GM18868 (cell line): ENCODE results near the gene CRHR2.
"Not testable (repeated sequence)": the region's sequence is repeated elsewhere in the genome, so short reads cannot be mapped to it uniquely, and the experiment has no call there.

Experiments used
- ATAC-seq: cut with Tn5 transposase; IDR thresholded peaks from one replicate; pipeline ENCODE4 v1.9.1; 2021; ENCODE audit warnings: mild to moderate bottlenecking, moderate library complexity; ENCODE audit not compliant: unreplicated experiment

CRHR2 gene

DNA sequence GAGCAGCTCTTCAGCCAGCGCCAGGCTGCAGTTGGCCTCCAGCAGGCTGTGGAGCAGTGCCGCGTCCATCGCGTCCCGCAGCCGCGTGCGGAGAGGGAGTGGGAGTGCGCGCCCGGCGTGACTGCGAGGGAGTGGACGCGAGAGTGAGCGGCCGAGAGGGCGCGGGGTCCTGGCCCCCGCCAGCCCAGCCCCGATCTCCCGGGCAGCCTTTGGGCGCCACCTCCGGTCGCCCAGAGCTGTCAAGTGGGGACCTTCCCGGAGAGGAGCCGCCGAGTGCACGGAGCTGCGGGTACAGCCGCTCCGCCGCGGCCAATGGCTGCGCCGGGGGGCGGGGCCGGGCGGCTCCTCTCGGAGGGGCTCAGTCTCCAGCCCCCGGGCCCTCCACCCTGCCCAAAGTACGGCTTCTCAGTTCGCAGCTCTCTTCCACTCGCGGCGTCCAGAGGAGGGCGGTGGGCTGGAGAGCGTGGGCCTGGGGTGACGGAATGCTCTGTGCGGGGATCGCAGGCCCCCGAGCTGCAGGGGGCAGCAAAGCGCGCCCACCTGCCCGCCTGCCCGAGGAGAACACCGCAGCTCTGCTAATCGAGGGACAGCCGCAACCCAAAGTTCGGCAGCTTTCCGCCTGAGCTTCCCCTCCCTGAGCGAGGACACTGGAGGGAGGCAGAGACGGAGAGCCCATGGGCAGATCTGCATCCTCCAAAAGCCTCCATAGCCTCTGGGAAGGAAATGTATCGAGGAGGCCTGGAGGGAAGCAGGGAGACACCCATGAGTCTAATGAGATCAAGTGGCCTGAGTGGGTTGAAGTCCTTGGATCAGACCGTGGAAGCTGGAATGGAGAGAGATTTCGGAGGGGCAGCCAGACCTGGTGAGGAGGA lies at the start of gene CRHR2:
TSS of gene CRHR2 (minus strand) at position 245 of the 872 bp plus-strand sequence. CDS start at position 69, 176 bp downstream.
- ATAC-seq, result no peak

- ATAC-seq, result no peak
Measured at GRCh38 chr7:30731581-30731980, 49.3 kb upstream of the CRHR2 start.

GRCh38 chr7:30730996-30731395 lies 48.7 kb upstream of the CRHR2 start:
- ATAC-seq, result no peak

GRCh38 chr7:30730097-30730496 lies 47.8 kb upstream of the CRHR2 start:
- ATAC-seq, result no peak

- ATAC-seq, result no peak
Measured at GRCh38 chr7:30729642-30730041, 47.4 kb upstream of the CRHR2 start.

- no peak for ATAC-seq
Measured at GRCh38 chr7:30728591-30729100, 46.4 kb upstream of the CRHR2 start.

GRCh38 chr7:30727061-30727945 lies 45.0 kb upstream of the CRHR2 start:
- ATAC-seq, result peak; percentile 70

DNA sequence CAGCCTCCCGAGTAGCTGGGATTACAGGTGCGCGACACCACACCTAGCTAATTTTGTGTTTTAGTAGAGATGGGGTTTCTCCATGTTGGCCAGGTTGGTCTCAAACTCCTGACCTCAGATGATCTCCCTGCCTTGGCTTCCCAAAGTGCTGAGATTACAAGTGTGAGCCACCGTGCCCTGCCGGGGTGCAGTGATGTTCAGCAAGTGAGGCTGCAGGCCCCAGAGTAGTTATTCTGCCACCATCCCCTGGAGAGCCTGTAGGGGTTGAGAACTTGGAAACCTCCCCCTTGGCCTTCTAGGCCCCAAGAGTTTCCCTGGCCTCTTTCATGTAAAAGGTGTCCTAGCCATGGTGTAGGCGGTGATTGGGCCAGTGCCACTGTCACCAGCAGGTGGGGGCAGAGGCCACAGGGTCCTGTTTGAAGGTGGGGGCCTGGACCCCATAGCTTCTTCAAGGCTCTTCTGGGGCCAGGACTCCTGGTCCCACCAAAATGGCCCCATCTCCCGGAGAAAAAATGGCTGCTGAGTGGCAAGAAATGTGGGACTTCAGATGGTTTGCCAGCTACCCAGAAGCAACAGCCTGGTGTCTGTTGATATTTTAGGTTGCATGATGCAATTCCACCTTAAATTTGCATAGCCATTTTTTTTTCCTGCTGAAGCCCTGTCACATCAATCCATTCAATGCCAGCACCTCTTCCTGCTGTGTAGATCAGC lies 44.2 kb upstream of the CRHR2 start:
- ATAC-seq, result no peak

DNA sequence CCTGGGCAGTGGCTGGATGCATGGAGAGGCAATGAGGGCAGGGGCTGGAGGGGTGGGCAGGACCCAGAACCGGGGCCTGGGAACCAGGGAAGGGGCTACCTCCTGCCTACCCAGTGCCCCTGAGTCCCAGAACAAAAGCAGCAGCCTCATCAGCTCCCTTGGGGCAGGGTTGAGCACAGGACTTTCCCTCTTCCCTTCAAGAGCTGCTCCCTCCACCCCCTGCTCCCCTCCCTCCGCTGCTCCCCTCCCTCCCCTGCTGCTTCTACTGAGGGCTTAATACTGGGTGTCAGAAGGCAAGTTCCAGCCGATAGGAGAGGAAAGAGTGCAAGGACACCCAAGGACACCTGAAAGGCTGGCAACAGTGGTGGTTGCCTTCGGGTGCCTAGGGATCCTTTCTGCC lies 41.5 kb upstream of the CRHR2 start:
- no peak for ATAC-seq

DNA sequence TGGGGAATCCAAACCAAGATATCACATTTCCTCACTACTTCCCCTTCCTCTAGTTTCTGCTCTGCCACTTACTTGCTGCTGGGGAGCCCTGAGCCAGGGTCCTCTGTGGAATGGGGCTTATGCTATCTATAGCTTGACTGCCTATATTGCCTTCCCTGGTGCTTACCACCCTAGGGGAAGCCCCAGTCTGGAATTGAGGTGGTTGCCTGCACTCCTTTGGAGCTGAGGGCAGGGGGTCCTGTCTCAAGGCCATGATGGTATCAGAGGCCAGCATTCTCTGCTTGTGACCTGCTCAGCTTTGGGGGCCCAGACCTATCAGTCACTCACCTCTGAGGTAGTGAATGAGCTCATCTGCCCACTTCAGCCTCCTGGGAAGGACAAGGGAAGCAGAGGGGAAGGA lies 40.4 kb upstream of the CRHR2 start:
- no peak for ATAC-seq

DNA sequence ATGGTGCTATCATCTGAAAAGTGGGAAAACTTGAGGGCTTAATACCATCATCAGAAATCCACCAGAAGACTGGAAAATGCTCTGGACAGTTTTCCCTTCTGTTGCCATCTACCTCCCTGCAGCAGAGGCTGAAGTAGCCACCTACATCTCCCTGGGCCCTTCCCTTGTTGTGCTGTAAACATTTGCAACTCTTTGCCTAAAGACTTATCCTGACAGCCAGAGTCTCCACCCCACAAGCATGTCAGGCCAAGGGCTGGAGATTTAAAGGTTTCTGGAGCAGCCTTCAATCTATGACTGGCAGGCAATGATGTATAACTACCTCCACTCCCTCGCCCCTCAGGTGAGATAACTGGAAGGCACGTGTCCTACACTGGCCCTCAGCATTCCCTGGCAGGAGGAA lies 39.9 kb upstream of the CRHR2 start:
- ATAC-seq, result no peak

GRCh38 chr7:30721211-30721610 lies 39.0 kb upstream of the CRHR2 start:
- ATAC-seq, result no peak

- not testable (repeated sequence) for ATAC-seq
Measured at GRCh38 chr7:30719434-30719833, 37.2 kb upstream of the CRHR2 start.

GRCh38 chr7:30717181-30717580 lies 34.9 kb upstream of the CRHR2 start:
- ATAC-seq, result no peak

GRCh38 chr7:30714129-30714528 lies 31.9 kb upstream of the CRHR2 start:
- ATAC-seq, result no peak

- ATAC-seq, result no peak
Measured at GRCh38 chr7:30713392-30713791, 31.1 kb upstream of the CRHR2 start.

- no peak for ATAC-seq
Measured at GRCh38 chr7:30710669-30711068, 28.4 kb upstream of the CRHR2 start.

DNA sequence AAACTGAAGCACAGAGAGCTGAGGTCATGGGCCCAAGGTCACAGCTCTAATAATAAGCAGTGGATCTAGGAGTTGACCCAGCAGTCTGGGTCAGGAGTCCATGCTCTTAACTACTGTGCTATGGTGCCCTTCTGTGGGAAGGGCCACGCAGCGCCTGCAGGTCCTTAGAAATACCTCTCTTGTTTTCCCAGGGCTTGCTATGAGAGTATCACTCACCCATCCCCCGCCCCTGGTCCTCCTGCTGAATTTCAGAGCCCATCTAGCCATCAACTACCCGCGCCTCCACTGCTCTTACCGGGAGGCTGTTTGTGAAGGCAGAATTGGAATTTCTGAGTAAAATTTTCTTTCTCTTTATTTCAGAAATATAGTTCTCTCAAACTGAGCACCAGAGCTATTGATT lies 27.3 kb upstream of the CRHR2 start:
- ATAC-seq, result no peak

DNA sequence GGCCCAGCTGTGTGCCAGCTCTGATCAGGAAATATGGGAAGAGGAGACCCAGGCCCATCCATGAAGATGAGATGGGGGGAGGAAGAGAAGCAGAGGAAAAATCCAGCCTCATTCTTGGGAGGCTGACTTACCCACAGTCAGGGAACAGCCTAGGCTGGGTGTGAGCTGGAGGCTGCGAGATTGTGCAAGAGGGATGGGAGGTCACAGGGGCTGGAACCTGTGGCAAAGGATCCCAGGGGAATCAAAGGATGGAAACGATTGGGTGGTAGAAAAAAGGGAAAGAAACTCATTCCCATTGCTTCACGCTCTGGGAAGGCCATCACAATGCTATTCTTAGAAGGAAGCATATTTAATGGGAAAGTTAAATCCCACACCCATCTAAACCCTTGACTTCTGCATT lies 26.7 kb upstream of the CRHR2 start:
- ATAC-seq, result no peak

DNA sequence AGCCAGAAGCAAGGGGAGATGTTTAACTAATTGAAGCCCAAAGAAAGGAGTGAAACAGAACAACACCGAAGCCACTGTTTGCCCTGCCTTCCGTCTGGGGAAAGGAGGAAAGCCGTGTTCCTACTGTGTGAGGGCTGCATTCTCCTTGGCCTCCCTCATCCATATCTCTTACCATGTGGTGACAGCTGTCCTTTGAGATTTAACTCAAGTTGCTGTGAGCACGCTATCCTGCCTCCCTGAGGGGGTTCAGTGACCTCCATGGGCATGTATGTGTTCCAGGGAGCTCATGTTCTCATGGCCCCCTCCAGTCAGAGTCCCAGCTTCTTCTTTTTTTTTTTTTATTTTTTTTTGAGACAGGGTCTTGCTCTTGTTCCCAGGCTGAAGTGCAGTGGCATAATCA lies 26.2 kb upstream of the CRHR2 start:
- ATAC-seq, result no peak
